NCI-H2227 treated with DMSO at 0.1 percent for 48 hours (cell line): ENCODE results near the gene PEMT.

ENCODE experiments used
- DNase-seq: peaks from one replicate; lab custom pipeline; 2025; lab: John Stamatoyannopoulos, UW

PEMT gene

GRCh38 chr17:17605083-17605728 lies 13.7 kb upstream of the PEMT start:
- DNase-seq: no peak

- no peak for DNase-seq
Measured at GRCh38 chr17:17603895-17604225, 12.4 kb upstream of the PEMT start.

GRCh38 chr17:17603178-17603894 lies 11.8 kb upstream of the PEMT start:
- no peak for DNase-seq

- no peak for DNase-seq
Measured at GRCh38 chr17:17599965-17600364, 8.5 kb upstream of the PEMT start.

- DNase-seq: no peak
Measured at GRCh38 chr17:17598003-17598402, 6.5 kb upstream of the PEMT start.

GRCh38 chr17:17595755-17596154 lies 4.2 kb upstream of the PEMT start:
- no peak for DNase-seq

- DNase-seq: no peak
Measured at GRCh38 chr17:17593222-17593620, 1.7 kb upstream of the PEMT start.

- DNase-seq: no peak
Measured at GRCh38 chr17:17590883-17591354, 589 bp downstream of the PEMT start.

- no peak for DNase-seq
Measured at GRCh38 chr17:17590141-17590751, 1.3 kb downstream of the PEMT start.

GRCh38 chr17:17587614-17588337 lies 3.7 kb downstream of the PEMT start:
- DNase-seq: no peak

- no peak for DNase-seq
Measured at GRCh38 chr17:17582372-17582771, 9.1 kb downstream of the PEMT start.

GRCh38 chr17:17581509-17581908 lies 10.0 kb downstream of the PEMT start:
- DNase-seq: no peak

- DNase-seq: no peak
Measured at GRCh38 chr17:17580662-17581470, 10.6 kb downstream of the PEMT start.

- no peak for DNase-seq
Measured at GRCh38 chr17:17579691-17580090, 11.8 kb downstream of the PEMT start.

- no peak for DNase-seq
Measured at GRCh38 chr17:17577373-17577772, 14.1 kb downstream of the PEMT start.

GRCh38 chr17:17576772-17577234 lies 14.7 kb downstream of the PEMT start:
- no peak for DNase-seq

- DNase-seq: no peak
Measured at GRCh38 chr17:17575360-17576251, 15.9 kb downstream of the PEMT start.

- no peak for DNase-seq
Measured at GRCh38 chr17:17573912-17574311, 17.6 kb downstream of the PEMT start.

- no peak for DNase-seq
Measured at GRCh38 chr17:17572010-17572785, 19.3 kb downstream of the PEMT start.
